Brain pericyte (primary cell): ENCODE data around the gene ZCRB1.
"Not testable (repeated sequence)": the region's sequence is repeated elsewhere in the genome, so short reads cannot be mapped to it uniquely, and the experiment has no call there.

Source experiments
- DNase-seq: peaks from one replicate; pipeline ENCODE4 v3.0.0-alpha.2; 2012; ENCODE audit warnings: low read depth, low spot score

The ZCRB1 gene

GRCh38 chr12:42325653-42326474, at the start of gene ZCRB1, which contains the start of gene PPHLN1:
Gene ZCRB1 (minus strand): TSS chr12:42326094. CDS start chr12:42324102, 1,992 bp downstream.
Gene PPHLN1 (plus strand): TSS chr12:42326167. CDS start chr12:42335903, 9,736 bp downstream.
- DNase-seq = peak; percentile 17

GRCh38 chr12:42373669-42374068, 47.8 kb upstream of the ZCRB1 start:
- no peak for DNase-seq

- no peak for DNase-seq
Measured at GRCh38 chr12:42372154-42372791, 46.4 kb upstream of the ZCRB1 start.

GRCh38 chr12:42370013-42370412, 44.1 kb upstream of the ZCRB1 start:
- no peak for DNase-seq

GRCh38 chr12:42365486-42365885, 39.6 kb upstream of the ZCRB1 start:
- DNase-seq = no peak

DNA sequence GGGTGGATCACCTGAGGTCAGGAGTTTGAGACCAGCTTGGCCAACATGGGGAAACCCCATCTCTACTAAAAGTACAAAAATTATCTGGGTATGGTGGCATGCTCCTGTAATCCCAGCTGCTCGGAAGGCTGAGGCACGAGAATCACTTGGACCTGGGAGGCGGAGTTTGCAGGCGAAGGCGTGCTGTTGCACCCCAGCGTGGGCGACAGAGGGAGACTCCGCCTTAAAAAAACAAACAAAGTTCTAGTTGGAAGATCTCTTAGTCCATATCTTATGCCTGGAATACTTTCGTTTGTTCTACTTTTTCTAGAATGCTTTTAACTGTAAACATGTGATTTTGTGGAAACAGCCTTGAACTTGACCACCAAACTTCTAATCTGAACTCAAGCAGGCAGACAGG, 38.8 kb upstream of the ZCRB1 start:
- DNase-seq = no peak

DNA sequence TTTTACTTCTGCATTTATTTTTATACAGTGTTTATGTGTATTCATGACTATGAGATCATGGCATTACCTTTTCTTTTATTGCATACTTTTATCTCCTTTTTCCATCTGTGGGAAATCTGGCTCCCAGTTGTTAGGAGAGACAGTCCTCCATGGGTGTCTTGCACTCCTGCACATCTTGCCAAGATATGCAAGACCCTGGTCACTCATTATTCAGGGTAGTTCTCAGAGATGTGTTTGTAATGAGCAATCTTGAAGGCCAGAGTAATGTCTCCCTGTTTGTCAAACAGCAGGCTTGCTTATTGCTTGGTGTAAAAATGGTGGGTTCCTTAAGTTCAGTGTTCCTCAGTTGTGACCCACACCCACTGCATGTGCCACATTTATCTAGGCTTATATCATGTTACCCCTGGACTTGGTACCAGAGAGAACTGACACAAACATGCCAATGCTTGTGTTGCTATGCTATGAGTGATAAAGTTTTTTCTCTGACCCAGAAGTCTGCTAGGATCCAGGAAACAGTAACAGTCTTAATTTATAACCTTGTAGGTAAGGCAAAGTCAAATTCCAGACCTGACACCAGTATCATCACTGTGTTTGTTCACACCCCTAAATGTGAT, 36.9 kb upstream of the ZCRB1 start:
- DNase-seq = no peak

GRCh38 chr12:42361909-42362646, 36.2 kb upstream of the ZCRB1 start:
- no peak for DNase-seq

- DNase-seq = no peak
Measured at GRCh38 chr12:42360747-42361403, 35.0 kb upstream of the ZCRB1 start.

GRCh38 chr12:42356344-42356743, 30.4 kb upstream of the ZCRB1 start:
- no peak for DNase-seq

DNA sequence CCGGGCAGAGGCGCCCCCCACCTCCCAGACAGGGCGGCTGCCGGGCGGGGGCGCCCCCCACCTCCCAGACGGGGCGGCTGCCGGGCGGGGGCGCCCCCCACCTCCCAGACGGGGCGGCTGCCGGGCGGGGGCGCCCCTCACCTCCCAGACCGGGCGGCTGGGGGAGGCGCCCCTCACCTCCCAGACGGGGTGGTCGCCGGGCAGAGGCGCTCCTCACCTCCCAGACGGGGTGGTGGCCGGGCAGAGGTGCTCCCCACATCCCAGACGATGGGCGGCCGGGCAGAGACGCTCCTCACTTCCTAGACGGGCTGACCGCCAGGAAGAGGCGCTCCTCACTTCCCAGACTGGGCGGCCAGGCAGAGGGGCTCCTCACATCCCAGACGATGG, 24.1 kb upstream of the ZCRB1 start:
- not testable (repeated sequence) for DNase-seq

DNA sequence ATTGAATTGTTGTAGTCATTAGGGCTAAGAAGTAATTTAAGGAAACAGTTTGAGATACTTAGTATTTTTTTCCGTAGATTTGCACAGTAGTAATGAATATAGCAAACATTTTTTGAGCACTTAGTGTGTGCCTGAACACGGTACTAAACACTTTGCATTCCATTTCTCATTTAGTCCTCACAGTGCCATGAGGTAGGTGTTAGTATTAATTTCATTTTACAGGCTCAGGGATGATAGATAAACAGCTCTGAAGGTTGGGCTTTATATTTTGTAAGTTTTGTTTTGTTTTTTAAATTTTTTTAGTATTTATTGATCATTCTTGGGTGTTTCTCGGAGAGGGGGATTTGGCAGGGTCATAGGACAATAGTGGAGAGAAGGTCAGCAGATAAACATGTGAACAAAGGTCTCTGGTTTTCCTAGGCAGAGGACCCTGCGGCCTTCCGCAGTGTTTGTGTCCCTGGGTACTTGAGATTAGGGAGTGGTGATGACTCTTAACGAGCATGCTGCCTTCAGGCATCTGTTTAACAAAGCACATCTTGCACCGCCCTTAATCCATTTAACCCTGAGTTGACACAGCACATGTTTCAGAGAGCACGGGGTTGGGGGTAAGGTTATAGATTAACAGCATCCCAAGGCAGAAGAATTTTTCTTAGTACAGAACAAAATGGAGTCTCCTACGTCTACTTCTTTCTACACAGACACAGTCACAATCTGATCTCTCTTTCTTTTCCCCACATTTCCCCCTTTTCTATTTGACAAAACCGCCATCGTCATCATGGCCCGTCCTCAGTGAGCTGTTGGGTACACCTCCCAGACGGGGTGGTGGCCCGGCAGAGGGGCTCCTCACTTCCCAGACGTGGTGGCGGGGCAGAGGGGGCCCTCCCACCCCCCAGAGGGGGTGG, 23.5 kb upstream of the ZCRB1 start:
- DNase-seq = not testable (repeated sequence)

DNA sequence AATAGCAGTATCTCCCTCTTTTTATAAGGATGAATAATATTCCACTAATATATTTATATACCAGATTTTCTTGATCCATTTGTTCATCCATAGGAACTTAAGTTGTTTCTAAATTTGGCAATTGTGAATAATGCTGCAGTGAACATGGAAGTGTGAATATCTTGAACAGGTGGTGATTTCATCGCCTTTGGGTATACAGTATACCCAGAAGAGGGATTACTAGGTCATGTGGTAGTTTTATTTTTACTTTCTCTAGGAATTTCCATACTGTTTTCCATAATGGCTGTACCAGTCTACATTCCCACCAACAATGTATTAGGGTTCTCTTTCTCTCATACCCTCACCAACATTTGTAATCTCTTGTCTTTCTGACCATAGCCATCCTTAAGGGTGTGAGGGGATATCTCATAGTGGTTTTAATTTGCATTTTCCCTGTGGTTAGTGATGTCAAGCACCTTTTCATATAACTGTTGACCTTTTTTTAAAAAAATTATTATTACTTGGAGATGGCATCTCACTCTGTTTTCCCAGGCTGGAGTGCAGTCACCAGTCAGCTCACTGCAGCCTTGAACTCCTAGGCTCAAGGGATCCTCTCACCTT, 20.6 kb upstream of the ZCRB1 start:
- DNase-seq = no peak

DNA sequence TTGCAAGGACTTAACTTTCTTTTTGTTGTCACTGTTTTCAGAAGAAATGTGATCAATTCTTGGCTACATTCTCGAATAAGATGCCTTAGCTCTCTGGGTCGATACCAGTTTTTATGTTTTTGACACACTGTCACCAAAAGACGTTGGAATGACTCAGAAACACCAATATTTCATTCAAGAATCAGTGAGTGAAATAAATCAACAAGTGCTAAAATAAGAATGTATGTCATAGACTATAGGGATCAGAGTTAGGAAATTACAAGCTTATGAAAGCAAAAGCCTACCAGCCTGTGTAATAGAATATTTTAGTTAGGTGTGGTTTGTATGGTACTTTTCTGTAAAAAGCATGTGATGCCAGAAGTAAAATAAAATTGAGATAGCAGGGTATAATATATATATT, 17.8 kb upstream of the ZCRB1 start:
- no peak for DNase-seq

GRCh38 chr12:42342028-42342427, 16.1 kb upstream of the ZCRB1 start:
- no peak for DNase-seq

GRCh38 chr12:42338280-42338679, 12.4 kb upstream of the ZCRB1 start:
- DNase-seq = no peak

DNA sequence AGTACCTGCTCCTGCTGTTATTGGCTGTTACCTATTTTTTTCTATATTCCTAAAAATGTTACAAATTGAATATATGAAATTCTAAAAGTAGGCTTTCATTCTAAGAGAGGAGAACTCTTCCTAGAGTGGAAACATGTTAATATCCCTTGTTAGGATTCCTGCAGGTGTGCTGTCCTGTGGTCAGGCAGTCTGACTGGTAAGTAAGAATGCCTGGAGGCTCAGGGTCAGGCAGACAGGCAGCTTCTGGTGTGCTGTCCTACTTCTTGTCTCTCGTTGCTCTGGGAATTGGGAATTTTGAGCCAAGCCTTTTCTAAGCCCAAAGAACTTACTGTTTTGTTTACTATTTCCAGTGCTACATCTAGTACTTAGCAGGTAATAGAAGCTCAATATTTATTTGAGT, 10.4 kb upstream of the ZCRB1 start:
- DNase-seq = no peak

DNA sequence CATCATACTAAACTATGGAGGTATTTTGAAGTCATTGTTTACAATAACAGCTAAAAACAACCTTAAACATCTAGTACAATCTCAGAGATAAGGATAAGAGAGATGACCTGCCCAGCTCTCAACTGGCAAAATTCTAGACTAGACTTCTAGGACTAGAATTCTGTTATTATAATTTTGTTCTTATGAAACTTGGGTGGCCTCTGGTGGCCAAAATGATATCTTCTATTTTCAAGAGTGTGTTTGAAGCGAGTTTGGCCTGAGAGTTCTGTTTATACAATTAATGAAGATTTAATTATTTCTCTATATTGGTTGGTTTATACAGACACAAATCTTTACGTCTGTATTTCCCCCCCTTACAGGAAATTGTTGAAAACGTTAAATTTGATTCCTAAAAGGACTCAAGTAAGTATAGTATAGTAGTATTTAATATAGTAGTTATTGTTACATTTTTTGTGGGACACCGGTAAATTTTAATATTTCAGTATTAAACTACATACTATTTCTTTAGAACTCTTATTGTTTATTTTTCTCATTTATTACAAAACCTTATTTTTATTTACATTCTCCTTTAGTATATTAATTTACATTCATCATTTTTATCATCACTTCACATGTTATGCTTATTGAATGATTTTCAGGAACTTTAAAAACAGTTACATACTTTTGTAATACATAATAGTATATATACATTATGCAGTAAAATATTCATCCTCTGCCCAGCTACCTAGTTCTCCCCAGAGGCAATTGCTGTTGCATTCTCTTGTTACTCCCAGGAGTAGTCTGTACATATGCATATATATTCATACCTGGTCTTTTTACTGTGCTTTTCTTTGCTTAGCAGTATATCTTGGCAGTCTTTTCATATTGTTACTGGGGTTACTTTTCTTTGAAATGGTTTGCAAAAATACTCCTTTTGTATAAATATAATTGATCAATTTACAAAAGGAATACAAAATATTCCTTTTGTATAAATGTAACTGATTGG, 6.7 kb upstream of the ZCRB1 start:
- no peak for DNase-seq

GRCh38 chr12:42330097-42330496, 4.2 kb upstream of the ZCRB1 start:
- DNase-seq = not testable (repeated sequence)
